H1 (cell line): ENCODE measurements around the gene CAMK2A. TPM values are rescaled to one million over a fixed set of nuclear protein-coding genes. Genes with fewer than 3 reads are reported as not detected.

Experiments used
- BRCA1 ChIP-seq: IDR thresholded peaks from 2 replicates; pipeline ENCODE4 v1.6.1; 2012; ENCODE audit warnings: low read depth, low read length, improper control_type of control experiment
- CTBP2 ChIP-seq: IDR thresholded peaks from 2 replicates; pipeline ENCODE4 v1.7.0; 2011; ENCODE audit warnings: borderline replicate concordance, mild to moderate bottlenecking, moderate library complexity, mixed read lengths, low read length; ENCODE audit not compliant: insufficient read depth, insufficient read length
- SIN3A ChIP-seq, 2 experiments: IDR thresholded peaks in 1 of 2; conservative IDR thresholded peaks in 1 of 2; 2 replicates each; pipeline ENCODE4 v1.6.1; 2011 to 2012; ENCODE audit warnings: low read length in 2 of 2, improper control_type of control experiment in 1 of 2, low read depth in 1 of 2, mild to moderate bottlenecking in 1 of 2
- polyA plus RNA-seq, 7 experiments: library from polyadenylated mRNA; depleted of rRNA in 3 of 7; stranded (reverse) in 5 of 7; unstranded in 2 of 7; fragments of >200 nt in 5 of 7; fragments of 200-250 nt in 2 of 7; gene quantifications; 1 replicate in 5 of 7; 2 replicates in 1 of 7; 4 replicates in 1 of 7; pipeline versions ENCODE4 v1.2.1 to v1.2.3, GENCODE V29; 2011 to 2013; ENCODE audit warnings: missing spikeins in 2 of 7, mixed read lengths in 2 of 7
- total RNA-seq: library from RNA; stranded (reverse); fragmentation: NEBNext Ultra II Directional; extraction: Animal tissue kit (Norgen Biotek cat#: 25700); gene quantifications from 2 replicates; pipeline ENCODE4 v1.2.1, GENCODE V29; 2021
- TF ChIP-seq, protein P1 (sequence below): fragments of 300-600 bp; sonication (generic); IDR thresholded peaks from 2 replicates; pipeline ENCODE4 v1.7.1; 2012; ENCODE audit warnings: low read length, moderate library complexity, mild to moderate bottlenecking, inconsistent platforms; ENCODE audit not compliant: insufficient replicate concordance

CAMK2A gene
- total and polyA plus RNA-seq, 2 of the 8 experiments (the other 6 are each of a cell fraction or from before 2014, with no cell fraction given): 0.20 to 0.28 TPM

DNA sequence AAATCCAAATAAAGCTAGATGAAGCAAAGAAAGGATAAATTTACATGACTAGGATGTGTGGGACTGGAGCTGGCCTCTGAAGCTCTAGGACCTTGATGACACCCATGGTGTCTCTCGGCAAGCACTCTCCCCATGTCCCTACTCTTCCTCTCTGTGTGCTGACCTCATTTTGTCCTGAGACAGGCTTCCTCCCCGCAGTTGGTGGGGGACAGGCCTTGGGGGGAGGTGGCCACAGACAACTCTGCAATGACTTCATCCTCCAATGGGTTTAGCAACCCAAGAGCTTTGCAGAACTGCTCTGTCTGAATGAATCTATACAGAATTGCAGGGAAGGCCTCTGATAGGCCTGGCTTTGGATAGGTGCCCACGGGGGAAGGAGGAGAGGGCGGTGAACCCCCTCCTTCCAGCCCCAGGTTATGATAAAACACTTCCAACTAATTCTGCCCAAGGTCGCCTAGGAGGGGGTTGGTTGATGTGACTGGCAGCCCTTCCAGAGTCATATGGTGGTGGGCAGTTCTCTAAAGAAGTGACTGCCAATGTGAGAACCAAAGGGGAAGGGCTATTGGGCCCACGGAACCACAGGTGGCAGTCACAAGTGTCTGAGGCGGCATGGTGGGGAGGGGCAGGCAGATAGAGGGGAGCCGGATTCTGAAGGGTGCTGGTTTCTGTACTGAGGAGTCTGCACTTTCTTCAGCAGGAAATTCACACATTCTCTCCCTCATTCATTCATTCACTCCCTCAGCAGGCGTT, 93.7 kb downstream of the CAMK2A start (continued):
- TF ChIP-seq, protein P1, sequence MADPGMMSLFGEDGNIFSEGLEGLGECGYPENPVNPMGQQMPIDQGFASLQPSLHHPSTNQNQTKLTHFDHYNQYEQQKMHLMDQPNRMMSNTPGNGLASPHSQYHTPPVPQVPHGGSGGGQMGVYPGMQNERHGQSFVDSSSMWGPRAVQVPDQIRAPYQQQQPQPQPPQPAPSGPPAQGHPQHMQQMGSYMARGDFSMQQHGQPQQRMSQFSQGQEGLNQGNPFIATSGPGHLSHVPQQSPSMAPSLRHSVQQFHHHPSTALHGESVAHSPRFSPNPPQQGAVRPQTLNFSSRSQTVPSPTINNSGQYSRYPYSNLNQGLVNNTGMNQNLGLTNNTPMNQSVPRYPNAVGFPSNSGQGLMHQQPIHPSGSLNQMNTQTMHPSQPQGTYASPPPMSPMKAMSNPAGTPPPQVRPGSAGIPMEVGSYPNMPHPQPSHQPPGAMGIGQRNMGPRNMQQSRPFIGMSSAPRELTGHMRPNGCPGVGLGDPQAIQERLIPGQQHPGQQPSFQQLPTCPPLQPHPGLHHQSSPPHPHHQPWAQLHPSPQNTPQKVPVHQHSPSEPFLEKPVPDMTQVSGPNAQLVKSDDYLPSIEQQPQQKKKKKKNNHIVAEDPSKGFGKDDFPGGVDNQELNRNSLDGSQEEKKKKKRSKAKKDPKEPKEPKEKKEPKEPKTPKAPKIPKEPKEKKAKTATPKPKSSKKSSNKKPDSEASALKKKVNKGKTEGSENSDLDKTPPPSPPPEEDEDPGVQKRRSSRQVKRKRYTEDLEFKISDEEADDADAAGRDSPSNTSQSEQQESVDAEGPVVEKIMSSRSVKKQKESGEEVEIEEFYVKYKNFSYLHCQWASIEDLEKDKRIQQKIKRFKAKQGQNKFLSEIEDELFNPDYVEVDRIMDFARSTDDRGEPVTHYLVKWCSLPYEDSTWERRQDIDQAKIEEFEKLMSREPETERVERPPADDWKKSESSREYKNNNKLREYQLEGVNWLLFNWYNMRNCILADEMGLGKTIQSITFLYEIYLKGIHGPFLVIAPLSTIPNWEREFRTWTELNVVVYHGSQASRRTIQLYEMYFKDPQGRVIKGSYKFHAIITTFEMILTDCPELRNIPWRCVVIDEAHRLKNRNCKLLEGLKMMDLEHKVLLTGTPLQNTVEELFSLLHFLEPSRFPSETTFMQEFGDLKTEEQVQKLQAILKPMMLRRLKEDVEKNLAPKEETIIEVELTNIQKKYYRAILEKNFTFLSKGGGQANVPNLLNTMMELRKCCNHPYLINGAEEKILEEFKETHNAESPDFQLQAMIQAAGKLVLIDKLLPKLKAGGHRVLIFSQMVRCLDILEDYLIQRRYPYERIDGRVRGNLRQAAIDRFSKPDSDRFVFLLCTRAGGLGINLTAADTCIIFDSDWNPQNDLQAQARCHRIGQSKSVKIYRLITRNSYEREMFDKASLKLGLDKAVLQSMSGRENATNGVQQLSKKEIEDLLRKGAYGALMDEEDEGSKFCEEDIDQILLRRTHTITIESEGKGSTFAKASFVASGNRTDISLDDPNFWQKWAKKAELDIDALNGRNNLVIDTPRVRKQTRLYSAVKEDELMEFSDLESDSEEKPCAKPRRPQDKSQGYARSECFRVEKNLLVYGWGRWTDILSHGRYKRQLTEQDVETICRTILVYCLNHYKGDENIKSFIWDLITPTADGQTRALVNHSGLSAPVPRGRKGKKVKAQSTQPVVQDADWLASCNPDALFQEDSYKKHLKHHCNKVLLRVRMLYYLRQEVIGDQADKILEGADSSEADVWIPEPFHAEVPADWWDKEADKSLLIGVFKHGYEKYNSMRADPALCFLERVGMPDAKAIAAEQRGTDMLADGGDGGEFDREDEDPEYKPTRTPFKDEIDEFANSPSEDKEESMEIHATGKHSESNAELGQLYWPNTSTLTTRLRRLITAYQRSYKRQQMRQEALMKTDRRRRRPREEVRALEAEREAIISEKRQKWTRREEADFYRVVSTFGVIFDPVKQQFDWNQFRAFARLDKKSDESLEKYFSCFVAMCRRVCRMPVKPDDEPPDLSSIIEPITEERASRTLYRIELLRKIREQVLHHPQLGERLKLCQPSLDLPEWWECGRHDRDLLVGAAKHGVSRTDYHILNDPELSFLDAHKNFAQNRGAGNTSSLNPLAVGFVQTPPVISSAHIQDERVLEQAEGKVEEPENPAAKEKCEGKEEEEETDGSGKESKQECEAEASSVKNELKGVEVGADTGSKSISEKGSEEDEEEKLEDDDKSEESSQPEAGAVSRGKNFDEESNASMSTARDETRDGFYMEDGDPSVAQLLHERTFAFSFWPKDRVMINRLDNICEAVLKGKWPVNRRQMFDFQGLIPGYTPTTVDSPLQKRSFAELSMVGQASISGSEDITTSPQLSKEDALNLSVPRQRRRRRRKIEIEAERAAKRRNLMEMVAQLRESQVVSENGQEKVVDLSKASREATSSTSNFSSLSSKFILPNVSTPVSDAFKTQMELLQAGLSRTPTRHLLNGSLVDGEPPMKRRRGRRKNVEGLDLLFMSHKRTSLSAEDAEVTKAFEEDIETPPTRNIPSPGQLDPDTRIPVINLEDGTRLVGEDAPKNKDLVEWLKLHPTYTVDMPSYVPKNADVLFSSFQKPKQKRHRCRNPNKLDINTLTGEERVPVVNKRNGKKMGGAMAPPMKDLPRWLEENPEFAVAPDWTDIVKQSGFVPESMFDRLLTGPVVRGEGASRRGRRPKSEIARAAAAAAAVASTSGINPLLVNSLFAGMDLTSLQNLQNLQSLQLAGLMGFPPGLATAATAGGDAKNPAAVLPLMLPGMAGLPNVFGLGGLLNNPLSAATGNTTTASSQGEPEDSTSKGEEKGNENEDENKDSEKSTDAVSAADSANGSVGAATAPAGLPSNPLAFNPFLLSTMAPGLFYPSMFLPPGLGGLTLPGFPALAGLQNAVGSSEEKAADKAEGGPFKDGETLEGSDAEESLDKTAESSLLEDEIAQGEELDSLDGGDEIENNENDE: no peak
- no peak for TF ChIP-seq CTBP2
- no peak for TF ChIP-seq BRCA1
- no peak for TF ChIP-seq SIN3A (conservative IDR thresholded peaks at IDR 0.05 in 1 of 2, IDR thresholded peaks at IDR 0.05 in 1 of 2; ENCODE audit: low read depth in 1 of 2, low read length in 2 of 2)
